ENCODE measurements around the gene WNT9B.

WNT9B gene

DNA sequence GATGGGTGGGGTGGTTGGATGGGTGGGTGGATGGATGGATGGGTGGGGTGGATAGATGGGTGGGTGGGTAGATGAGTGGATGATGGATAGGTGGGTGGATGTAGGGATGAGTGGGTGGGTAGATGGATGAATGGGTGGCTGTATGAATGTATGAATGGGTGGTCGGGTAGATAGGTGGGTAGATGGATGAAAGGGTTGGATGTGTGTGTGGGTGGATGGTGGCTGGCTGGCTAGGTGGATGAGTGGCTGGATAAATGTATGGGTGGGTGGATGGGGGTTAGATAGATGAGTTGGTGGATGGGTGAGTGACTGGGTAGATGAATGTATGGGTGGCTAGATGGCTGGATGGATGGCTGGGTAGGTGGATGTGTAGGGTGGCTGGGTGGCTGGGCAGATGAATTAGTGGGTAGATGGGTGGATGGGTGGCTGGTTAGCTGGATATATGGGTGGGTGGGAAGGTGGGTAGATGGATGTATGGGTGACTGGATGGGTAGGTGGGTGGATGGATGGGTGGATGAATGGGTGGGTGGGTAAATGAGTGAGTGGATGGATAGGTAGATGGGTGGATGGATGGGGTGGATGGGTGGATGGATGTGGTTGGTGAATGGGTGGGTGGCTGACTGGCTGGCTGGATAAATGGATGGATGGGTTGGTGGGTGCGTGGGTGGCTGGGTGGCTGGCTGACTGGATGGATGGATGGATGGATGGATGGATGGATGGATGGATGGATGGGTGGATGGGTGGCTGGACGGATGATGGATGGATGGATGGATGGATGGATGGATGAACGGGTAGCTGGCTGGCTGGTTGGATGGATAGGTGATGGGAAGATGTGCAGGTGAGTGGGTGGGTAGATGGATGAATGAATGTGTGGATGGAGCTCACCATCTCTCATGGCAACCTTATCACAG, 52.6 kb downstream of the WNT9B start:
- TF ChIP-seq, protein P1, sequence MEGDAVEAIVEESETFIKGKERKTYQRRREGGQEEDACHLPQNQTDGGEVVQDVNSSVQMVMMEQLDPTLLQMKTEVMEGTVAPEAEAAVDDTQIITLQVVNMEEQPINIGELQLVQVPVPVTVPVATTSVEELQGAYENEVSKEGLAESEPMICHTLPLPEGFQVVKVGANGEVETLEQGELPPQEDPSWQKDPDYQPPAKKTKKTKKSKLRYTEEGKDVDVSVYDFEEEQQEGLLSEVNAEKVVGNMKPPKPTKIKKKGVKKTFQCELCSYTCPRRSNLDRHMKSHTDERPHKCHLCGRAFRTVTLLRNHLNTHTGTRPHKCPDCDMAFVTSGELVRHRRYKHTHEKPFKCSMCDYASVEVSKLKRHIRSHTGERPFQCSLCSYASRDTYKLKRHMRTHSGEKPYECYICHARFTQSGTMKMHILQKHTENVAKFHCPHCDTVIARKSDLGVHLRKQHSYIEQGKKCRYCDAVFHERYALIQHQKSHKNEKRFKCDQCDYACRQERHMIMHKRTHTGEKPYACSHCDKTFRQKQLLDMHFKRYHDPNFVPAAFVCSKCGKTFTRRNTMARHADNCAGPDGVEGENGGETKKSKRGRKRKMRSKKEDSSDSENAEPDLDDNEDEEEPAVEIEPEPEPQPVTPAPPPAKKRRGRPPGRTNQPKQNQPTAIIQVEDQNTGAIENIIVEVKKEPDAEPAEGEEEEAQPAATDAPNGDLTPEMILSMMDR (IDR thresholded peaks at IDR 0.05; ENCODE audit: low read length, missing control alignments): no peak
- no peak overlapping the region for H3K4me3 ChIP-seq (replicated peaks; ENCODE audit: low read depth, low read length)
- no peak for DNase-seq (ENCODE audit: low read depth)

DNA sequence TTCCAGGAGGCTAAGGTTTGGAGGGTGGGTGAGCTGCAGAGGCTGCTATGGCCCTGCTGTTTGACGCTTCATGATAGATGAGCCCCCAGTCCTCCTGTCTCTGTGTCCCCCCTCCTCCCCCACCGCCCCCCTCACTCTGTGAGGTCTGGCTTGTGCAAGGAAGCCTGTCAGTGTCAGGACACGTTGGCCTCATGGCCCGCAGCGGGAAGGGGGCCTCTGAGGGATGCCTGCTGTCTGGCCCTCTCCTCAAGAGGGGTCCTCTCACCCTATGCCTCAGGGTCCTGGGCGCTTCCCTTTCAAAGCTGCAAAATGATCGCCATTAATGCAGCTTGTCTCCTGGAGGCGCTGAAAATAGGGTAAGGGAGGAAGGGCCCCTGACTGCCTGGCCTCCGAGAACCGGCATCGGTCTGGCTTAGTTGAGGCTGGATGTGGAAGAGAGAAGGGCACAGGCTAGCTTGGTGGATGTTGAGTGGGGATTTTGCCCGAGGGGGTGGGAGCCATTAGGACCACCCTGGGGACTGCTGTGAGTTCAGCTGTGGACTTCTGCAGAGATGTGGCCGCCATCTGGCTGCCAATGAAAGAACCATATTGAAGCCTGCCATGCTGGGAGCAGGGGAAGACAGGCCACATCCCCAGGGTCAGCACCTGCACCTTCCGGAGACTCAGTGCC, 56.8 kb downstream of the WNT9B start:
- DNase-seq (ENCODE audit: low read depth): no peak

DNA sequence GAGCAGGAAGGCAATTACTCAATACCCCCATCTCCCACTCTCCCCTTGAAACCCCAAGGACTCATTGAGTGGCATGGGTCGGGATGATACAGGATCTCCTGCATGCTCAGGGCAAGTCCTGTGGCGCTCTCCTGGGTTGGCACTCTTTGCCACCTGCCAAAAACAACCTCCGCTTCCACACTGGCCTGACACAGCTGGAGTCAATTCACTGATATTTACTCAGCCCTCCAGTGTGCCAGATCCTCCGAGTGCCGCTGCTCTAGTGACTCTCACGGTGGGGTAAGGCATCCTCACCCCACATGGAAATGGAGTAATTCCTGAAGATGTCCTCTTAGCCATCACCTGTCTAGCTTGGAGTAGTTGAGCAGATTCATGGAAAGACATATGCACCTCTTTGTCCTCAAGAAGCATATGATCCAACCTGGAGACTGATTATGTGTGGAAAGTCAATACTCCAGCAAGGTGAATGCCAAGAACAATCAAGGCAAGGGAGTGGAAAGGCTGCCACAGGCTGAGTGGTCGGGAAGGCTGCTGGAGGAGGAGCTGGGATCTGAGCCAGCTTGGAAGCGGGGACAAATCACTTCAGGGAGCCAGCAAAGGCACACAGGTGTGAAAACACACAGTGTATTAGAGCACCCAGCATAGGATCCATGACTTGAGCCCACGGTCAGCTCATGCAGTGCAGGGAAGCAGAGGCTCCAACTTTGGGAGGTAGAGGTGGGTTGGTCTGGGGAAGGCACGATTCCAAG, 59.0 kb downstream of the WNT9B start:
- no peak overlapping the region for H3K4me3 ChIP-seq (replicated peaks; ENCODE audit: low read depth, low read length)
- TF ChIP-seq, protein P1 (IDR thresholded peaks at IDR 0.05; ENCODE audit: low read length, missing control alignments): no peak
- no peak for DNase-seq (ENCODE audit: low read depth)

More for the DNA sequence above, 56.8 kb downstream of the WNT9B start:
- TF ChIP-seq, protein P1 (IDR thresholded peaks at IDR 0.05; ENCODE audit: low read length, missing control alignments): no peak
- H3K4me3 ChIP-seq (replicated peaks; ENCODE audit: low read depth, low read length): no peak overlapping the region

DNA sequence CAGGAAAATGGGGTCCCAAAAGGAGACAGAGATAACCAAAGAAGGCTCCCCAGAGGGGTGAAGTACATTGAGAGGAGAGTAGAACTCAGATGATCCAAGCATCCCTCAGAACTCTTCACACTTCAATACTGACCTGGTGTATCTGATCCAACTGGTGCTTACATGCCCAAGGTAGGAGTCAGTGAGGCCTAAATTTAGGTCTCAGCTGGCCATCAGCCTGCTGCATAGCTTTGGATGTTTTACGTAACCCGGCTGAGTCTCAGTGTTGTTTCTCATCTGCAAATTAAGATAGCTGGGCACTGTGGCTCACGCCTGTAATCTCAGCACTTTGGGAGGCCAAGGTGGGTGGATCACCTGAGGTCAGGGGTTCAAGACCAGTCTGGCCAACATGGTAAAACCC, 59.9 kb downstream of the WNT9B start:
- no peak overlapping the region for H3K4me3 ChIP-seq (replicated peaks; ENCODE audit: low read depth, low read length)
- no peak for DNase-seq (ENCODE audit: low read depth)
- TF ChIP-seq, protein P1 (IDR thresholded peaks at IDR 0.05; ENCODE audit: low read length, missing control alignments): no peak

DNA sequence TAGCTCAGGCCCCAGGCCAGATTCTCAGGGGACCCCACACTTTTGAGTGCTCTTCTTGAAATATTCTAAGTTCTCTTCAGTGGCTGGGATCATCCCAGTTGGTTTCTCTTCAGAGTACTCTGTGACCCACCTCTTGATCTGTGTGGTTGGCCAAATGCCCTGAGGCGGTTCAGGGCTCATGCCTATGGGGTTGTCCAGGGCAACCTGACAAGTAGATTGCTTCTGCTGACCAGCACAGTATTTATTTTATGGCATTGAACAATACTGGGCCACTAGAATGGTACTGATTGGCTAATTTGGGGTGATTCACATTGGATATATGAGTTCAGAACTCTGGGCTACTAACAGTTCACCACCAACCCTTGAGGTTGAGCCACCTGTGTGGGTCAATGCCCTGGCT, 64.2 kb downstream of the WNT9B start:
- H3K4me3 ChIP-seq (replicated peaks; ENCODE audit: low read depth, low read length): no peak overlapping the region
- TF ChIP-seq, protein P1 (IDR thresholded peaks at IDR 0.05; ENCODE audit: low read length, missing control alignments): no peak
- no peak for DNase-seq (ENCODE audit: low read depth)

DNA sequence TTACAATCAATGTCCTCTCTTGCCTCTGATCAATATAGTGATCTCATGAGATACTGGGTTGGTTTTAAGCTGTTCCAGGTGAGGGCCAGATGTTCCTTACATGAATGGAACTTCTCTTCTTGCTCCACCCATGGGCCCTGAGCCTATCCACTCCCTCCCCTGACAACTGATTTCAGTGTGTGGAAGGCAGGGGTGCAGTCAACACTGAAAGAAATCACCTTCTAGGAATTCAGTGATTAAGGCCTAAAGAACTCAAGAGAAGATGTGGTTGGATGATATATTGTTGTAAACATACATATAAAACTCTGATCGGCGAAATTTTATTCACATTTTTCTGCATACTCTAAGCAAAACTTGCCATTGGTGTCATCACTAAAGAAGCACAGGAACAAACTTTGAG, 64.8 kb downstream of the WNT9B start:
- TF ChIP-seq, protein P1 (IDR thresholded peaks at IDR 0.05; ENCODE audit: low read length, missing control alignments): no peak
- DNase-seq (ENCODE audit: low read depth): no peak
- H3K4me3 ChIP-seq (replicated peaks; ENCODE audit: low read depth, low read length): no peak overlapping the region
